ENCODE results near the gene RGS13. TPM values are rescaled to one million over a fixed set of nuclear protein-coding genes. Genes with fewer than 3 reads are reported as not detected.

Gene RGS13
- total and polyA plus RNA-seq, 5 donors, result 0.14 to 0.26 (median 0.14) TPM; not detected in 2

GRCh38 chr1:192635041-192635440 lies 906 bp upstream of the RGS13 start:
- Histone ChIP-seq H3K4me3 (ENCODE audit: low read length) (no peak overlapping the region), H3K27ac (ENCODE audit: low read length) (no peak overlapping the region), H3K4me1 (ENCODE audit: control insufficient read depth, insufficient read depth, low read length) (no peaks in the 10 kb centered on the region), H3K9me3 (ENCODE audit: control insufficient read depth, low read length) (no peaks in the 10 kb centered on the region), H3K27me3 (ENCODE audit: control insufficient read depth, insufficient read depth) (no peaks in the 10 kb centered on the region)
- intact Hi-C loops (cut with DNase I), result loop anchor here in 1 of 4 donors (10.0 kb wide), 1 partner anchor 160 kb away; no protein-coding TSS in a partner anchor
- no peak for ATAC-seq
- 87% methylated on average over 2 of the region's 2 CpGs for WGBS
- DNase-seq, result no peak

GRCh38 chr1:192639607-192640368 lies 3.8 kb downstream of the RGS13 start:
- ATAC-seq (no peak), DNase-seq (no peak)
- Histone ChIP-seq H3K4me1 (ENCODE audit: control insufficient read depth, insufficient read depth, low read length) (no peaks in the 10 kb centered on the region), H3K4me3 (ENCODE audit: low read length) (no peak overlapping the region), H3K27me3 (ENCODE audit: control insufficient read depth, insufficient read depth) (no peaks in the 10 kb centered on the region), H3K27ac (ENCODE audit: low read length) (no peak overlapping the region), H3K9me3 (ENCODE audit: control insufficient read depth, low read length) (no peaks in the 10 kb centered on the region)
- 51% methylated on average over 4 of the region's 4 CpGs for WGBS
- intact Hi-C loops (cut with DNase I), result loop anchor here in 1 of 4 donors (10.0 kb wide), 1 partner anchor 155 kb away; no protein-coding TSS in a partner anchor

DNA sequence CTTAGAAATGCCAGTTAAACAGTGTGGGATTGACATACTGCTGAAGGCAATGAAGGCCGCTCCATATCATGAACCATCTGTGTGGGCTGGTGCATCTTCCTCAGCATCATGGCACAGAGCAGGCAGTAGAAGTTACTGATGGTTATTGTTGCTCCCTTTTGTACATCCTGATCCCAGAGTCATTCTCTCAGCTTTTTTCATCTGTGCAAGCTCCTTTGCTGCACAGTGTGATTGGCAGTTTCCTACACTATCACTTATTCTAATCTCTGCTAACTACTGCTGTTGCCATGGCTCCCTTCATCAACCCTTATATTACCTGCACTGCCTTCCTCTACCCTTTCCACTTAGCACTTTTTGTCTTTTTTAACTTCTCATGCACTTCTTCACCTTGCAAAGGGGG lies 16.2 kb downstream of the RGS13 start:
- intact Hi-C loops (cut with DNase I), result no loop called here
- Histone ChIP-seq H3K4me1 (ENCODE audit: control insufficient read depth, insufficient read depth, low read length) (no peaks in the 10 kb centered on the region), H3K9me3 (ENCODE audit: control insufficient read depth, low read length) (no peaks in the 10 kb centered on the region), H3K4me3 (ENCODE audit: low read length) (no peak overlapping the region), H3K27me3 (ENCODE audit: control insufficient read depth, insufficient read depth) (no peaks in the 10 kb centered on the region), H3K27ac (ENCODE audit: low read length) (no peak overlapping the region)
- no peak for ATAC-seq
- DNase-seq, result no peak
- 100% methylated on average over 1 of the region's 1 CpG for WGBS

- no peak for ATAC-seq
- no peaks in the 10 kb centered on the region for H3K9me3 ChIP-seq (ENCODE audit: control insufficient read depth, low read length)
- no peak overlapping the region for H3K4me3 ChIP-seq (ENCODE audit: low read length)
- H3K27me3 ChIP-seq (ENCODE audit: control insufficient read depth, insufficient read depth), result no peaks in the 10 kb centered on the region
- no peak overlapping the region for H3K27ac ChIP-seq (ENCODE audit: low read length)
- no peak for DNase-seq
- no peaks in the 10 kb centered on the region for H3K4me1 ChIP-seq (ENCODE audit: control insufficient read depth, insufficient read depth, low read length)
- intact Hi-C loops (cut with DNase I), result no loop called here
Observed at GRCh38 chr1:192654120-192654519, 18.2 kb downstream of the RGS13 start.

GRCh38 chr1:192654591-192655251 lies 18.8 kb downstream of the RGS13 start:
- H3K4me3 ChIP-seq (ENCODE audit: low read length), result no peak overlapping the region
- no peak overlapping the region for H3K27ac ChIP-seq (ENCODE audit: low read length)
- H3K4me1 ChIP-seq (ENCODE audit: control insufficient read depth, insufficient read depth, low read length), result no peaks in the 10 kb centered on the region
- intact Hi-C loops (cut with DNase I), result no loop called here
- no peaks in the 10 kb centered on the region for H3K9me3 ChIP-seq (ENCODE audit: control insufficient read depth, low read length)
- ATAC-seq, result no peak
- H3K27me3 ChIP-seq (ENCODE audit: control insufficient read depth, insufficient read depth), result no peaks in the 10 kb centered on the region
- no peak for DNase-seq
- 70% methylated on average over 4 of the region's 4 CpGs for WGBS

- 68% methylated on average over 4 of the region's 4 CpGs for WGBS
- Histone ChIP-seq H3K9me3 (ENCODE audit: control insufficient read depth, low read length) (no peaks in the 10 kb centered on the region), H3K4me3 (ENCODE audit: low read length) (no peak overlapping the region), H3K27ac (ENCODE audit: low read length) (no peak overlapping the region), H3K27me3 (ENCODE audit: control insufficient read depth, insufficient read depth) (no peaks in the 10 kb centered on the region), H3K4me1 (ENCODE audit: control insufficient read depth, insufficient read depth, low read length) (no peaks in the 10 kb centered on the region)
- DNase-seq, result no peak
- intact Hi-C loops (cut with DNase I), result no loop called here
- ATAC-seq, result no peak
Observed at GRCh38 chr1:192657760-192658159, 21.8 kb downstream of the RGS13 start.

GRCh38 chr1:192658255-192658654 lies 22.3 kb downstream of the RGS13 start:
- intact Hi-C loops (cut with DNase I), result no loop called here
- H3K9me3 ChIP-seq (ENCODE audit: control insufficient read depth, low read length), result no peaks in the 10 kb centered on the region
- WGBS, result 91% methylated on average over 1 of the region's 1 CpG
- ATAC-seq, result no peak
- H3K4me1 ChIP-seq (ENCODE audit: control insufficient read depth, insufficient read depth, low read length), result no peaks in the 10 kb centered on the region
- no peak for DNase-seq
- H3K4me3 ChIP-seq (ENCODE audit: low read length), result no peak overlapping the region
- no peaks in the 10 kb centered on the region for H3K27me3 ChIP-seq (ENCODE audit: control insufficient read depth, insufficient read depth)
- H3K27ac ChIP-seq (ENCODE audit: low read length), result no peak overlapping the region

- no peaks in the 10 kb centered on the region for H3K27me3 ChIP-seq (ENCODE audit: control insufficient read depth, insufficient read depth)
- no peak overlapping the region for H3K27ac ChIP-seq (ENCODE audit: low read length)
- H3K4me3 ChIP-seq (ENCODE audit: low read length), result no peak overlapping the region
- intact Hi-C loops (cut with DNase I), result no loop called here
- H3K9me3 ChIP-seq (ENCODE audit: control insufficient read depth, low read length), result no peaks in the 10 kb centered on the region
- no peak for ATAC-seq
- H3K4me1 ChIP-seq (ENCODE audit: control insufficient read depth, insufficient read depth, low read length), result no peaks in the 10 kb centered on the region
- no peak for DNase-seq
- 87% methylated on average over 3 of the region's 3 CpGs for WGBS
Observed at GRCh38 chr1:192660613-192661012, 24.7 kb downstream of the RGS13 start.

DNA sequence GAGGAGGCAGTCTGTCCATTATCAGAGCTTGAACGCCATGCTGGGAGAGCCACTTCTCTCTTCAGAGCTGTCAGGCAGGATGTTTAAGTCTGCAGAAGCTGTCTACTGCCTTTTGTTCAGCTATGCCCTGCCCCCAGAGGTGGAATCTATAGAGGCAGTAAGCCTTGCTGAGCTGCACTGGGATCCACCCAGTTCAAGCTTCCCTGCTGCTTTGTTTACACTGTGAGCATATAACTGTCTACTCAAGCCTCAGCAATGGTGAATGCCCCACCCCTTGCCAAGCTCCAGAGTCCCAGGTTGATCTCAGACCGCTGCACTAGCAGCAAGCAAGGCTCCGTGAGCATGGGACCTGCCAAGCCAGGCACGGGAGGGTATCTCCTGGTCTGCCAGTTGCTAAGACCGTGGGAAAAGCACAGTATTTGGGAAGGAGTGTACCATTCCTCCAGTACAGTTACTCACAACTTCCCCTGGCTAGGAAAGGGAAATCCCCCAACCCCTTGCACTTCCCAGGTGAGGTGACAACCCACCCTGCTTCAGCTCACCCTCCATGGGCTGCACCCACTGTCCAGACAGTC lies 32.5 kb downstream of the RGS13 start:
- no peaks in the 10 kb centered on the region for H3K27me3 ChIP-seq (ENCODE audit: control insufficient read depth, insufficient read depth)
- WGBS, result 84% methylated on average over 5 of the region's 5 CpGs
- H3K4me1 ChIP-seq (ENCODE audit: control insufficient read depth, insufficient read depth, low read length), result no peaks in the 10 kb centered on the region
- no peaks in the 10 kb centered on the region for H3K9me3 ChIP-seq (ENCODE audit: control insufficient read depth, low read length)
- intact Hi-C loops (cut with DNase I), result no loop called here
- ATAC-seq (no peak), DNase-seq (no peak)
- no peak overlapping the region for H3K4me3 ChIP-seq (ENCODE audit: low read length)
- no peak overlapping the region for H3K27ac ChIP-seq (ENCODE audit: low read length)

DNA sequence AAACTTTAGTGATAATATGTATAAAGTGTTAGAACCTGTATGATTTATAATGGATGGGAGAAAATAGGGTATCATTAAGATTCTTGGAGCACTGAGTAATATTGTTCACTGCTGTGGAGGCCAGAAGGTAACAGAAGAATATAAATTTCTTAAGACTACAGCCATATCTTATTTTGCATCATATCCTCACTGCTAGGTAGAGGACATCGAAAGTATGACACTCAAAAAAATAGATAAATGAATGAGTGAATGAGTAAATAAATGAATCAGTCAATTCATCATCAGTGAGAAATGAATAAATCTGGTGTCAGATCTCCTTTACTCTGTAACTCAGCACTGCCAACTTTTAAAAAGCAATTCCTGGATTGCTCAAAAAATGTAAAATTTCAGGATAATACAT lies 33.2 kb downstream of the RGS13 start:
- H3K9me3 ChIP-seq (ENCODE audit: control insufficient read depth, low read length), result no peaks in the 10 kb centered on the region
- ATAC-seq (no peak), DNase-seq (no peak)
- no peak overlapping the region for H3K27ac ChIP-seq (ENCODE audit: low read length)
- no peaks in the 10 kb centered on the region for H3K27me3 ChIP-seq (ENCODE audit: control insufficient read depth, insufficient read depth)
- 93% methylated on average over 1 of the region's 1 CpG for WGBS
- no peaks in the 10 kb centered on the region for H3K4me1 ChIP-seq (ENCODE audit: control insufficient read depth, insufficient read depth, low read length)
- H3K4me3 ChIP-seq (ENCODE audit: low read length), result no peak overlapping the region
- intact Hi-C loops (cut with DNase I), result no loop called here

DNA sequence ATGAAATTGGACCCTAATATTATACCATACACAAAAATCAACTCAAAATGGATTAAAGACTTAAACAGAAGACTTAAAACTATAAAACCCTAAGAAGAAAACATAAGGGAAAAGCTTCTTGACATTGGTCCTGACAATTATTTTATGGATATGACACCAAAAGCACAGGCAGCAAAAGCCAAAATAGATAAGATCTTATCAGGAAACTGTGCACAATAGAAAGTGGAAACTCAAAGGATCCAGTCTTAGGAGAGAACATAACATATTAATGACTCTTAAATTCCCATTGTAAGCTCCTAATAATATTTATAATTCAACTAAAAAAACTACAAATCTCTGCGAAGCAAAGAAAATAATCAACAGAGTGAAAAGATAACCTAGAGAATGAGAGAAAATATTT lies 39.8 kb downstream of the RGS13 start:
- no peak overlapping the region for H3K27ac ChIP-seq (ENCODE audit: low read length)
- no peak overlapping the region for H3K4me3 ChIP-seq (ENCODE audit: low read length)
- DNase-seq, result no peak
- H3K4me1 ChIP-seq (ENCODE audit: control insufficient read depth, insufficient read depth, low read length), result peaks cover 1% of the 10 kb centered on the region
- WGBS, result 72% methylated on average over 1 of the region's 1 CpG
- intact Hi-C loops (cut with DNase I), result no loop called here
- ATAC-seq, result no peak
- no peaks in the 10 kb centered on the region for H3K9me3 ChIP-seq (ENCODE audit: control insufficient read depth, low read length)
- H3K27me3 ChIP-seq (ENCODE audit: control insufficient read depth, insufficient read depth), result no peaks in the 10 kb centered on the region

All from right cardiac atrium (tissue), 5 donors.